K562 (cell line): ENCODE measurements around the gene IMPG1. TPM values are rescaled to one million over a fixed set of nuclear protein-coding genes. Genes with fewer than 3 reads are reported as not detected.

Experiments
- ATAC-seq: fragments of 200-7000 bp; cut with Tn5 transposase; 3 replicates; pipeline ENCODE4 v1.9.1; 2020; ENCODE audit warnings: moderate library complexity
- BruUV-seq: library from RNA; stranded (reverse); fragments of 400-500 nt; replicated peaks from 2 replicates; lab custom pipeline; 2021; lab: Mats Ljungman, UMichigan
- CTCF ChIA-PET: fragments of 300-600 bp; formaldehyde crosslinking; extraction: SDS; loops from one replicate; lab custom pipeline; 2021; ENCODE audit warnings: low intra/inter-chr PET ratio; lab: Yijun Ruan, JAX
- POLR2A ChIA-PET: fragments of 300-600, 350-650 bp; sonication (Branson Sonifier 250); formaldehyde crosslinking; extraction: SDS; loops from one replicate; lab custom pipeline; 2021; ENCODE audit warnings: antibody characterized with exemption, inconsistent platforms; lab: Yijun Ruan, JAX
- DNase-seq, 4 experiments: peaks; one replicate each; pipeline versions ENCODE4 v3.0.0 to v3.0.0-alpha.2; 2011 to 2018; ENCODE audit warnings: low spot score in 3 of 4, mixed read lengths in 3 of 4; ENCODE audit errors: extremely low read depth in 1 of 4
- FAIRE-seq: peaks from 2 replicates; lab custom pipeline; 2011; peaks lifted over from hg19 to GRCh38; lab: Jason Lieb, UNC
- H2AFZ ChIP-seq: 2 replicates; pipeline ENCODE4 v1.6.0; 2011; ENCODE audit warnings: low read depth, low read length, control low read depth, inconsistent platforms
- H3K27ac ChIP-seq: fragments of 200-600 bp; 3 replicates; pipeline ENCODE4 v1.8.0; 2011; ENCODE audit warnings: low read depth, mild to moderate bottlenecking, control low read depth, inconsistent platforms, low read length, moderate library complexity, mixed read lengths; ENCODE audit errors: extremely low read depth
- H3K27me3 ChIP-seq, 2 experiments: fragments of 300-600 bp in 1 of 2; 2 replicates in 1 of 2; 3 replicates in 1 of 2; pipeline versions ENCODE4 v1.6.0 to v1.8.0; 2011; ENCODE audit warnings: inconsistent platforms in 2 of 2, low read length in 2 of 2, mild to moderate bottlenecking in 1 of 2, mixed read lengths in 1 of 2, moderate library complexity in 1 of 2; ENCODE audit not compliant: control insufficient read depth in 2 of 2, insufficient read depth in 2 of 2
- H3K36me3 ChIP-seq: fragments of 300-600 bp; 3 replicates; pipeline ENCODE4 v1.8.0; 2011; ENCODE audit warnings: mild to moderate bottlenecking, low read length, inconsistent platforms; ENCODE audit not compliant: control insufficient read depth, insufficient read depth
- H3K4me1 ChIP-seq, 2 experiments: fragments of 200-600 bp in 1 of 2; replicated peaks in 1 of 2; 2 replicates in 1 of 2; 3 replicates in 1 of 2; pipeline versions ENCODE4 v1.5.1 to v1.8.0; 2011; ENCODE audit warnings: inconsistent platforms in 2 of 2, low read length in 2 of 2, mild to moderate bottlenecking in 1 of 2, mixed read lengths in 1 of 2, moderate library complexity in 1 of 2; ENCODE audit not compliant: control insufficient read depth in 2 of 2, insufficient read depth in 2 of 2
- H3K4me2 ChIP-seq: 2 replicates; pipeline ENCODE4 v1.6.1; 2011; ENCODE audit warnings: low read length, control low read depth, inconsistent platforms, mixed read lengths; ENCODE audit not compliant: insufficient read depth
- H3K4me3 ChIP-seq: fragments of 200-600 bp; sonication (generic), shearing (Covaris generic); 2 replicates; pipeline ENCODE4 v1.5.1; 2016; ENCODE audit warnings: control low read depth, inconsistent platforms
- H3K79me2 ChIP-seq: fragments of 200-600 bp; 3 replicates; pipeline ENCODE4 v1.8.0; 2011; ENCODE audit warnings: low read length, inconsistent platforms; ENCODE audit not compliant: control insufficient read depth, insufficient read depth
- H3K9ac ChIP-seq, 2 experiments: 2 replicates each; pipeline versions ENCODE4 v1.6.0 to v1.6.1; 2011; ENCODE audit warnings: low read depth in 2 of 2, low read length in 2 of 2, control low read depth in 1 of 2, inconsistent platforms in 1 of 2, mild to moderate bottlenecking in 1 of 2, mixed read lengths in 1 of 2; ENCODE audit not compliant: insufficient read depth in 1 of 2
- H3K9me1 ChIP-seq: one replicate; pipeline ENCODE4 v1.6.0; 2011; ENCODE audit warnings: inconsistent platforms, mild to moderate bottlenecking, low read length, moderate library complexity; ENCODE audit not compliant: control insufficient read depth, insufficient read depth
- H3K9me3 ChIP-seq: replicated peaks from 2 replicates; pipeline ENCODE4 v1.5.1; 2011; ENCODE audit warnings: low read depth, low read length, inconsistent platforms; ENCODE audit not compliant: control insufficient read depth, insufficient read depth
- H4K20me1 ChIP-seq: replicated peaks from 2 replicates; pipeline ENCODE4 v1.6.1; 2011; ENCODE audit warnings: low read length, inconsistent platforms, mixed read lengths; ENCODE audit not compliant: control insufficient read depth, insufficient read depth
- E2F3 ChIP-seq: fragments of 250-450 bp; sonication (Bioruptor Pico); IDR thresholded peaks from 2 replicates; pipeline ENCODE4 v1.4.0; 2020; ENCODE audit warnings: mild to moderate bottlenecking
- HNRNPL ChIP-seq: fragments of 200-400 bp; formaldehyde crosslinking; IDR thresholded peaks from 2 replicates; pipeline ENCODE4 v1.6.1; 2017; ENCODE audit warnings: low read depth, mild to moderate bottlenecking, low read length
- HNRNPLL ChIP-seq: fragments of 200-400 bp; formaldehyde crosslinking; IDR thresholded peaks from 2 replicates; pipeline ENCODE4 v1.6.1; 2017; ENCODE audit warnings: low read length, low read depth, mild to moderate bottlenecking; ENCODE audit not compliant: poor library complexity, severe bottlenecking
- IFI16 ChIP-seq: fragments of 250-450 bp; sonication (Bioruptor Pico); IDR thresholded peaks from 2 replicates; pipeline ENCODE4 v2.1.2; 2022; ENCODE audit warnings: mild to moderate bottlenecking, inconsistent platforms
- ZNF316 ChIP-seq: fragments of 450-650 bp; IDR thresholded peaks from 2 replicates; pipeline ENCODE4 v1.6.1; 2016
- in situ Hi-C: fragments of 300-500 bp; cut with MboI; formaldehyde crosslinking; loops from 4 replicates; pipeline ENCODE4 v1.15.0; 2018; ENCODE audit warnings: inconsistent platforms, mixed read lengths
- intact Hi-C: fragments of 100-400 bp; cut with micrococcal nuclease; formaldehyde crosslinking; loops from 2 replicates; pipeline ENCODE4 v1.14.2; 2022
- polyA plus RNA-seq, 8 experiments: library from polyadenylated mRNA; depleted of rRNA in 4 of 8; stranded (reverse) in 5 of 8; unstranded in 3 of 8; fragments of >200 nt; fragmentation: Nextera tagmentation in 2 of 8; fragmentation: Illumina TruSeq in 1 of 8; extraction: Ambion mirVana in 2 of 8; extraction: Trizol in 1 of 8; gene quantifications; 2 replicates each; pipeline versions ENCODE4 v1.2.1 to v1.2.3, GENCODE V29; 2011 to 2014; ENCODE audit warnings: inconsistent platforms in 1 of 8, missing spikeins in 1 of 8
- total RNA-seq, 7 experiments: library from RNA; depleted of rRNA in 6 of 7; stranded (reverse); fragments of >200 nt in 6 of 7; fragmentation: Illumina TruSeq in 2 of 7; extraction: Trizol in 2 of 7; gene quantifications; 2 replicates each; pipeline versions ENCODE4 v1.2.1 to v1.2.3, GENCODE V29; 2011 to 2021; ENCODE audit warnings: low replicate concordance in 1 of 7
- TF ChIP-seq, protein P1 (sequence below), 2 experiments: IDR thresholded peaks; 2 replicates each; pipeline ENCODE4 v1.6.1; 2012; ENCODE audit warnings: improper control_type of control experiment in 2 of 2, low read depth in 2 of 2, low read length in 2 of 2, borderline replicate concordance in 1 of 2
- TF ChIP-seq, protein P2 (sequence below): fragments of 450-650 bp; IDR thresholded peaks from 2 replicates; pipeline ENCODE4 v1.7.1; 2018; ENCODE audit warnings: mild to moderate bottlenecking, low read depth; ENCODE audit not compliant: partially characterized antibody

The IMPG1 gene
- total and polyA plus RNA-seq, 9 of the 15 experiments (the other 6 are each of a cell fraction or from before 2014, with no cell fraction given): not detected

DNA sequence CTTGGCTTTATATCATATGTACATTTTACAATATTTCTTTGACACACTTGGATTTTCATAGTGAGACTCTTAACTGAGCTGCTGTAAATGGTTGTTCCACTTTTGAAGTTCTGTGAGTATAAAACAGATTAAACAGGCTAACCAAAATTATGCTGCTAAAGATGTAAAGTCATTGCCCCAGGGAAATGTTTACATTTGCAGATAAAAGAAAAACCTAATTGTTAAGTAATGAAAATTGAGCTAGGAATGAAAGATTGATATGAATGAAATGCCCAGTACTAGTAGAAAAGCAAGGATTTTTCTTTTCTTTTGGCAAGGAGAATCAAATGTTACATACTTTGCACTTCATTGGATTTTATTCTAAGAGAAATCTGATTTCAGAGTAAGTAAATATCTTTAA lies 159.4 kb downstream of the IMPG1 start:
- H3K9ac ChIP-seq: no peak overlapping the region
- H3K4me1 ChIP-seq: no peaks in the 10 kb centered on the region
- no peak for DNase-seq
- no peaks in the 10 kb centered on the region for H3K36me3 ChIP-seq
- no peaks in the 10 kb centered on the region for H4K20me1 ChIP-seq
- in situ Hi-C loops (no loop called here), intact Hi-C loops (no loop called here)
- H3K9me1 ChIP-seq: no peaks in the 10 kb centered on the region
- no peak for FAIRE-seq
- H3K4me2 ChIP-seq: no peak overlapping the region
- H3K27me3 ChIP-seq: no peaks in the 10 kb centered on the region
- H2AFZ ChIP-seq: no peak overlapping the region
- H3K27ac ChIP-seq: no peak overlapping the region
- ChIA-PET POLR2A (no interaction called here), CTCF (no interaction called here)
- no peaks in the 10 kb centered on the region for H3K79me2 ChIP-seq
- H3K9me3 ChIP-seq: no peaks in the 10 kb centered on the region
- BruUV-seq: no TSS peak
- no peak for TF ChIP-seq E2F3 (CRISPR knock-in tag)
- no peak for TF ChIP-seq ZNF316
- TF ChIP-seq, protein P1, sequence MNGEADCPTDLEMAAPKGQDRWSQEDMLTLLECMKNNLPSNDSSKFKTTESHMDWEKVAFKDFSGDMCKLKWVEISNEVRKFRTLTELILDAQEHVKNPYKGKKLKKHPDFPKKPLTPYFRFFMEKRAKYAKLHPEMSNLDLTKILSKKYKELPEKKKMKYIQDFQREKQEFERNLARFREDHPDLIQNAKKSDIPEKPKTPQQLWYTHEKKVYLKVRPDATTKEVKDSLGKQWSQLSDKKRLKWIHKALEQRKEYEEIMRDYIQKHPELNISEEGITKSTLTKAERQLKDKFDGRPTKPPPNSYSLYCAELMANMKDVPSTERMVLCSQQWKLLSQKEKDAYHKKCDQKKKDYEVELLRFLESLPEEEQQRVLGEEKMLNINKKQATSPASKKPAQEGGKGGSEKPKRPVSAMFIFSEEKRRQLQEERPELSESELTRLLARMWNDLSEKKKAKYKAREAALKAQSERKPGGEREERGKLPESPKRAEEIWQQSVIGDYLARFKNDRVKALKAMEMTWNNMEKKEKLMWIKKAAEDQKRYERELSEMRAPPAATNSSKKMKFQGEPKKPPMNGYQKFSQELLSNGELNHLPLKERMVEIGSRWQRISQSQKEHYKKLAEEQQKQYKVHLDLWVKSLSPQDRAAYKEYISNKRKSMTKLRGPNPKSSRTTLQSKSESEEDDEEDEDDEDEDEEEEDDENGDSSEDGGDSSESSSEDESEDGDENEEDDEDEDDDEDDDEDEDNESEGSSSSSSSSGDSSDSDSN (IDR thresholded peaks at IDR 0.05; ENCODE audit: borderline replicate concordance in 1 of 2, low read depth in 2 of 2, low read length in 2 of 2): no peak
- no peak for TF ChIP-seq IFI16 (CRISPR knock-in tag)
- TF ChIP-seq, protein P2, sequence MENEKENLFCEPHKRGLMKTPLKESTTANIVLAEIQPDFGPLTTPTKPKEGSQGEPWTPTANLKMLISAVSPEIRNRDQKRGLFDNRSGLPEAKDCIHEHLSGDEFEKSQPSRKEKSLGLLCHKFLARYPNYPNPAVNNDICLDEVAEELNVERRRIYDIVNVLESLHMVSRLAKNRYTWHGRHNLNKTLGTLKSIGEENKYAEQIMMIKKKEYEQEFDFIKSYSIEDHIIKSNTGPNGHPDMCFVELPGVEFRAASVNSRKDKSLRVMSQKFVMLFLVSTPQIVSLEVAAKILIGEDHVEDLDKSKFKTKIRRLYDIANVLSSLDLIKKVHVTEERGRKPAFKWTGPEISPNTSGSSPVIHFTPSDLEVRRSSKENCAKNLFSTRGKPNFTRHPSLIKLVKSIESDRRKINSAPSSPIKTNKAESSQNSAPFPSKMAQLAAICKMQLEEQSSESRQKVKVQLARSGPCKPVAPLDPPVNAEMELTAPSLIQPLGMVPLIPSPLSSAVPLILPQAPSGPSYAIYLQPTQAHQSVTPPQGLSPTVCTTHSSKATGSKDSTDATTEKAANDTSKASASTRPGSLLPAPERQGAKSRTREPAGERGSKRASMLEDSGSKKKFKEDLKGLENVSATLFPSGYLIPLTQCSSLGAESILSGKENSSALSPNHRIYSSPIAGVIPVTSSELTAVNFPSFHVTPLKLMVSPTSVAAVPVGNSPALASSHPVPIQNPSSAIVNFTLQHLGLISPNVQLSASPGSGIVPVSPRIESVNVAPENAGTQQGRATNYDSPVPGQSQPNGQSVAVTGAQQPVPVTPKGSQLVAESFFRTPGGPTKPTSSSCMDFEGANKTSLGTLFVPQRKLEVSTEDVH: no peak
- no peak for TF ChIP-seq HNRNPL
- TF ChIP-seq HNRNPLL: no peak
- TF ChIP-seq, all 486 proteins: peak for 0
- no peak overlapping the region for H3K4me3 ChIP-seq
- no peak for ATAC-seq
